Measurements from ENCODE around the gene KIFC3.
"Not testable (repeated sequence)": the region's sequence is repeated elsewhere in the genome, so short reads cannot be mapped to it uniquely, and the experiment has no call there.

Gene KIFC3

DNA sequence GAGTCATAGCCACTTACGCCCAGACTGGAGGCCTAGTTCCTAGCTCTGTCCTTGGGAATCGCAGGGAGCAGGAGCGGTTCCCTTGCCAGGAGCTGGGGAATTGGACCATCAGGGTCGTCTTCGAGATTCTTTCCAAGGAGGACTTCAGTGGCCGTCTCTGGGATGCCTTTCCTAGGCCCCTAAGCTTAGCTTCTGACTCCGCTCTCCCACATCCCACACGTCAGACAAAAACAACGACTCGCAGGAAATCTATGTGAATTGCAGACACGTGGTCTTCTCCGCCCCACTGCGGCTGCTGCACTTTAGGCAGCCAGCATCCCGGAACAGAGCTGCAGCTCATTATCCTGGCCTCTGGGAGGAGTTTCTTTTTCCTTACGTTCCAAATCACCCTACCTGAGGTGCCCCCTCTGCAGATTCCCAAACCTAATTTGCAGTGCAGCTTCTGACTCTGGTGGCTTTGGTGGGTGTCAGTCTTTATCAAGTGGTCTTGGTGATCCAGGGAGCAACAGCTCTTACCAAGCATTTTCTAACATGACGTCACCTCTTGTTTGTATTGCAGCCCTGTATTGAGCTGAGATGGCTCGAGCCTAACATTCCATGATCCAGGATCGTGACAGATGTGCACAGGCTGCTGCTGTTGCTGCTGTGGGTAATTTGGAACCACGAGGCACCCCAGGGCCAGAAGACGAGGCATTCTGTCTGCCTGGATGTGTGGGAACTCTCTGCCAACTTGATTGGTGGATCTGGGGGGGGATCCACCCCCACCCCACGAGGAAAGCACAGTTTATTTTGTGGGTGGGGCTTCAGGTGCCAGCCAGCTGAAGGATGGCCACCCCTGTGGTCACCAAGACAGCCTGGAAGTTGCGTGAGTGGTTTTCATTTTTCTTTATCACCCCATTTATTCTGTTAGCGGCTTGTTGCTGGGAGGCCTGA is 65.6 kb downstream of the KIFC3 start:
- peak; percentile 48 for DNase-seq

DNA sequence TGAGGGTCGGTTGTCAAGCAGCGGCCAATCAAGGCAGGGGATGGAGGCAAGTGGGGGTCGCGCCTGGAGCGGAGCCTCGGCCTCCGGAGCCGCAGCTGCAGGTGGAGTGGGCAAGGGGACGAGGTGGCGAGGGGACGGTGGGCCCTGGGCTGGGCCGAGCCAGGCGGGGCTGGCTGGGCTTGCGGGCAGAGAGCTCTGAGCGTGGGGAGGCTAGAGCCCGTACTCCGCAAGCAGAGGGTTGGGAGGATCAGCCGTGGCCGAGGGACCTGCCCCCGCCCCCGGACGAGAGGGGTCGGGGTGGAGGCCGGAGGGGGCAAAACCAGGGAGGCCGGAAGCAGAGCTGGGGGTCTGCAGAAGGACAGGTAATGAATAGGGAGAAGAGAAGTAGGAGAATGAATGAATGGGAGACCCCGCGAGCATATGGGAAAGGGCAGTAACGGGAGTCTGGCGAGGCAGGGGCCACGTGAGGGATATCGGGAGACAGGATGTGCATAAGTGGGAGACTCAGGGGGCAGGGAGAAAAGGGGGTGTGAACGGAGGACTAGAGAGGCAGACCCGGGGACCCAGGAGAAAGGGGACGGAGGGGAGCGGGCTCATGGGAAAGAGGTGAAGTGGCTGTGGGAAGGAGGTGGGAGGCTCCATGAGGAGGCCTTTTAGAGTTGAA is 66.4 kb downstream of the KIFC3 start, which contains the start of gene KATNB1:
Gene KATNB1 (plus strand): TSS at position 16 of the 664 bp plus-strand sequence. CDS start 1,474 bp downstream, outside the sequence.
- DNase-seq: no peak

DNA sequence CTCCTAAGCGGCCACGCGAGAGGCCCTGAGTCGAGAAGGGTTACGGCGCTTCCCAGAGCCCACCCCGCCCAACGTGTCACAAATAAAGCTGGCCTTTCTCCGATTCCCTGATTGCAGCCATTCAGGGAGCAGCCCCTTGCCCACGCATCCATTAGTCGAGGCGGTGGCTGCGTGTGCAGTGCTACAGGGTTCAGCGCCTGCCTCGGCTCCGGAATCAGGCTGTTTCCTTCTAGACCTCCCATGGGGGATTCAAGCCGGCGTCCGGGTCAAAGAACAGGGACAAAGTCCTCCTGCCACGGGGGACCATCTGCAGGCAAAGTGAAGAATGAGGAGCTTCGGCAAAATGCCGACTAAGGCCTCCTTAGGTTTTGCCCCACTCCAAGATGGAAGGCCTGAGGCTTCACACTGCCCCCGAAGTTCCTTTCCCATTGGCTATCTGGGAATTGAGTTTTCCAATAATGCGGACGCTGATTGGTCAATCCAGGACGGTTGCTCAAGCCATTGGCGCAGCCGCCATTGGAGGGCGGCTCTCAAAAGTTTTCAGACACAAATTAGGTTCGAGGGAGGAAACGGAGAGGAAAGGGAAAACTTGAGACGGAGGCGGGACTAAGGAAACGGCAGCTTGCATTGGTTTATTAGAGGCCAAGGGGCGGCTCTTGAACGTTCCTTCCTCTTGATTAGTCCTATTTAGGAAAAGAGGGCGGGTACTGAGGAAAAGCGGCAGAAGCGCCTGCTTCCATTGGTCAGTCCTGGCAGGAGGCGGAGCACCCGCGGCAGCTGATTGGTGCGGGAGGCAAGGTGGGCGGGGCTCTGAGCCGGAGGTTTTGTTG is 67.2 kb downstream of the KIFC3 start:
- DNase-seq: peak; percentile 99

DNA sequence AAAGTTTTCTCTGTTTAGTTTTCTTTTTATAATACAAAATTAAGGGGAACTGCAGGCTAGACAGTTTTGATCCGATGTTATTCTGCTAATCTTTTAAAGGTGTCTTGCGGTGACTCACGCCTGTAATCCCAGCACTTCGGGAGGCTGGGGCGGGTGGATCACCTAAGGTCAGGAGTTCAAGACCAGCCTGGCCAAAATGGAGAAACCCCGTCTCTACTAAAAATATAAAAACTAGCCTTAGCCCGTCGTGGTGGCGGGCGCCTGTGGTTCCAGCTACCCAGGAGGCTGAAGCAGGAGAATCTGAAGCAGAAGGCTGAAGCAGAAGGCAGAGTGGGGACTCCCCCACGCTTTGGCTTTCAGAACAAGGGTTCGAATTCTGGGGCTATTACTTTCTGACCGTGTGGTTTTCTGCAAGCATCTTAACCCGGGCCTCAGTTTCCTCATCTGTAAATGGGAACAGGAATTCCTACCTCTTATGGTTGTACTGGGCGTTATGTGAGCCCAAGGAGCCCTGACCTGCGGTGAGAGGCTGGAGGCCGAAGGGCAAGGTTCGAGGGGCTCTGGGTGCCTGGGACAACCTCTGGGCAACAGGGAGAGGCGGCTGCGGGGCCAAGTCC is 67.9 kb downstream of the KIFC3 start:
- no peak for DNase-seq

DNA sequence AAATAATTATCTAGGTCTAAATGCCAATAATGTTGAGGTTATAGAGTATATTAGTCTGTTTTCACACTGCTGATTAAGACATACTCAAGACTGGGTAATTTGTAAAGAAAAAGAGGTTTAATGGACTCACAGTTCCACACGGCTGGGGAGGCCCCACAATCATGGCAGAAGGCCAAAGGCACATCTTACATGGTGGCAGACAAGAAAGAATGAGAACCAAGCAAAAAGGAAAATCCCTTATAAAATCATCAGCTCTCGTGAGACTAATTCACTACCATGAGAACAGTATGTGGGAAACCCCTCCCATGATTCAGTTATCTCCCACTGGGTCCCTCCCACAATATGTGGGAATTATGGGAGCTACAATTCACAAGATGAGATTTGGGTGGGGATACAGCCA is 69.6 kb downstream of the KIFC3 start:
- no peak for DNase-seq

DNA sequence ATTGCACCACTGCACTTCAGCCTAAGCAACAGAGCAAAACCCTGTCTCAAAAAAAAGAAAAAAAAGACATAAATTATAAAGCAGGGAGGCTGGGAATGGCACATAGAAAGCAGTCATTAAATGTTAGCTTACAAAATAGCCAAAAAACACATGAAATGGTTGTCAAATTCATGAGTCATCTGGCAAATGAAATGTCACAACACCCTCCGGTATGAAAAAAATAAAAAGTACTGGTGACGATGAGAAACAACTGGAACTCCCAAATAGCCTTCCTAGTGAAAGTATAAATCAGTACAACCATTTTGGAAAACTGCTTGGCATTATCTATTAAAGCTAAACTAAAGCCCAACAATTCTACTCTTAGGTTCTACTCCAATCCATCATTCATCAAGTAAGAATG is 70.3 kb downstream of the KIFC3 start:
- DNase-seq: no peak

DNA sequence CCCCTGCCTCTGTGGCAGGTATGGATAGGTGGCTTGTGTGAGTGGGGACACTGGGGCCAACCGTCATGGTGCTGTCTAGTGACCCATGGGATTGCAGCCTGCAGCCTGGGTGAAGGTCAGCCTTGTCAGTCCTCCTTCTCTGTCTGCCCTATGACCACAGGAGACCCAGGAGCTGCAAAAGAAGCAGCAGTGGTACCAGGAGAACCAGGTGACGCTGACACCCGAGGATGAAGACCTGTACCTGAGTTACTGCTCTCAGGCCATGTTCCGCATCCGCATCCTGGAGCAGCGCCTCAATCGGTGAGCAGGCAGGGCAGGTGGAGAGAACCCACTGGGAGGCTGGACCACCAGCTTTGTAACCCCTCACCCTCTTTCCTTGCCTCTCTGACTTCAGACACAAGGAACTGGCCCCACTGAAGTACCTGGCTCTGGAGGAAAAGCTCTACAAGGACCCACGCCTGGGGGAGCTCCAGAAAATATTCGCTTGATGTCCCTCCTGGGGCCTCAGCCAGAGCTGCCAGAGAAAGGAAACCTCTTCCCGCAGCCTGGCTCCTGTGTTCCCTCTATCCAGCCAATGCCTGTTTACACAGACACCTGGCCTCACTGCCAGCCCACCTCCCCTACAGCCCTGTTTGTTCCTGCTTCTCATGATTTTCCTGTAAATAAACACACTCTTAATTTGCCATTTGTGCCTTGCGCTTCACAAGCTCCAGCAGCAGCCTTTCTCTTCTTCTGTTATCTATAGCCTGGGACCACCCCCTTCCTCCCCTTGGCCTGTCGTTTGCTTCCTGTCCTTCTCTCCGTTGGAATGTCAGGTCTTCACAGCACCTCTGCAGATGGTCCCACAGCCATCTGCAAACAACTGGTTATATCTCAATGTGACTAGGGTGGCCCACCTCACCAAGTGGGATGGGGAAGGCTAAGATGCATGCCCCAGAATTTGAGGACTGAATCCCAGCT is 71.2 kb downstream of the KIFC3 start:
- no peak for DNase-seq

DNA sequence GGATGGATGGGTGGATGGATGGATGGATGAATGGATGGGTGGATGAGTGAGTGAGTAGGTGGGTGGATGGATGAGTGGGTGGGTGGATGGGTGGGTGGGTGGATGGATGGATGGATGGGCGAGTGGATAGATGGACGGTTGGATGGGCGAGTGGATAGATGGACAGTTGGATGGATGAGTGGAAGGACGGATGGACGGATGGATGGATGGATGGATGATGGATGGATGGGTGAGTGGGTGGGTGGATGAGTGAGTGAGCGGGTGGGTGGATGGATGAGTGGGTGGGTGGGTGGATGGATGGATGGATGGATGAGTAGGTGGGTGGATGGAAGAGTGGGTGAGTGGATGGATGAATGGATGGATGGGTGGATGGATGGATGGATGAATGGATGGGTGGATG is 72.4 kb downstream of the KIFC3 start:
- not testable (repeated sequence) for DNase-seq

DNA sequence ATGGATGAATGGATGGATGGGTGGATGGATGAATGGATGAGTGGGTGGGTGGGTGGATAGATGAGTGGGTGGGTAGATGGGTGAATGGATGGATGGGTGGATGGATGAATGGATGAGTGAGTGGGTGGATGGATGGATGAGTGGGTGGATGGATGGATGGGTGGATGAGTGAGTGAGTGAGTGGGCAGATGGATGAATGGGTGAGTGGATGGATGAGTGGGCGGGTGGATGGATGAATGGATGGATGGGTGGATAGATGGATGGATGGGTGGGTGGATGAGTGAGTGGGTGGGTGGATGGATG is 73.2 kb downstream of the KIFC3 start:
- no peak for DNase-seq

DNA sequence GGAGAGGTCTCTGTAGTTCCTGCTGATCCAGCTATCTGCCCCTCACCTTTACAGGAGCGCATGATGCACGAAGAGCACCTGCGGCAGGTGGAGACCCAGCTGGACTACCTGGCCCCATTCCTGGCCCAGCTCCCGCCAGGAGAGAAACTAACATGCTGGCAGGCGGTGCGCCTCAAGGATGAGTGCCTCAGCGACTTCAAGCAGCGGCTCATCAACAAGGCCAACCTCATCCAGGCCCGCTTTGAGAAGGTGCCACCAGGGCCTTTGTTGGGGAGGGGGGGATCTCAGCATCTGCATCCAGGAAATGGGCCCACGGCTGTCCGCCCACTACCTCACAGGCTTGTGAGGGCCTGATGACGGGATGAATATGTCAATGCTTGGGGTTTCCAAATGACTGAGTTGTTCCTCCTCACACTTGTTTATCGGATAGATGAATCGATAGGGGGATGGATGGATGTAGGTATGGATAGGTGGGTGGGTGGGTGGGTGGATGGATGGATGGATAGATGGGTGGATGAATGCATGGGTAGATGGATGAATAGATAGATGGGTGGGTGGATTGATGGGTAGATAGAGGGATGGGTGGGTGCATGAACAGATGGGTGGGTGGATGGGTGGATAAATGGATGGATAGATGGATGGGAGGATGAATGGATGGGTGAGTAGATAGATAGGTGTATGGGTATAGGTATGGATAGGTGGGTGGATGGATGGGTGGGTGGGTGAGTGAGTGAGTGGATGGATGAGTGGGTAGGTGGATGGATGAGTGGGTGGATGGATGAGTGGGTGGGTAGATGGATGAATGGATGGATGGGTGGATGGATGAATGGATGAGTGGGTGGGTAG is 73.7 kb downstream of the KIFC3 start:
- no peak for DNase-seq

DNA sequence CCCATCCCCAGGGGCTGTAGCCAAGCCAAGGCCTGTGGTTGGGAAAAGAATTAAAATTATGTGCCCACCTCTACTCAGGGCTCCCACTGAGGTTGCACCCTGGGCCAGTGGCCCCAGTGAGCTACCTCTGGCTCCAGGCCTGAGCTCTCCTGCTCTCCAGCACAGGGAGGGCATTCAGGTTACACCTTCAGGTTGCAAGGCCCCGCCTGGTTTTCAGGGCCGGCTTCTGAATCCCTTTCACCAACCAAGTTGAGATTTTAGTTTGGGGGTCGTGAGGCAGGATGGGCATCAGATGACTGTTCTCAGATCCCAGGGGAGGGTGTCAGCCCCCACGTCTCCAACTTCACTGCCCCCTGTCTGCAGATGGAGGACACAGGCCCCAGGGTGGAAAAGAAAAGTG is 74.7 kb downstream of the KIFC3 start:
- no peak for DNase-seq

DNA sequence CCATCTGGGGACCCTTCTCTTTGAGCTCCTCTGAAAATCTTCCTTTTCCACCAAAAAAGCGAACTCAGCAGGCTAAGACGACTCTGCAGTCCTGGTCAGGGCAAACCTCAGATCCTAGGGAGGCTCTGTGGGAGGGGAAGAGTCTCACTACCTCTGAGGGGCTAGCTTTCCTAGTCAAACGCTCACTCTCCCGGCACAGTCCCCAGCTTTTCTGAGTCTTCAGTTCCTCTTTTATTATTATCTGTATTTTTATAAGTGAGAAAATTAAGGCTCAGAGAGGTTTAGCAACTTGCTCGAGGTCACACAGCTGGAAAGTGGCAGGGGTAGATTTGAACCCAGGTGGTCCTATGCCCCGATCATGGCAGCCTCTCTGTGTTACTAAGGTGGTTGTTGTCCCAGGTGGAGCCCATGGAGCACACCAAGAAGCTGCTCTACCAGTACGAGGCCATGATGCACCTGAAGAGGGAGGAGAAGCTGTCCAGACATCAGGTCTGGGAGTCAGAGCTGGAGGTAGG is 75.8 kb downstream of the KIFC3 start:
- DNase-seq: no peak

DNA sequence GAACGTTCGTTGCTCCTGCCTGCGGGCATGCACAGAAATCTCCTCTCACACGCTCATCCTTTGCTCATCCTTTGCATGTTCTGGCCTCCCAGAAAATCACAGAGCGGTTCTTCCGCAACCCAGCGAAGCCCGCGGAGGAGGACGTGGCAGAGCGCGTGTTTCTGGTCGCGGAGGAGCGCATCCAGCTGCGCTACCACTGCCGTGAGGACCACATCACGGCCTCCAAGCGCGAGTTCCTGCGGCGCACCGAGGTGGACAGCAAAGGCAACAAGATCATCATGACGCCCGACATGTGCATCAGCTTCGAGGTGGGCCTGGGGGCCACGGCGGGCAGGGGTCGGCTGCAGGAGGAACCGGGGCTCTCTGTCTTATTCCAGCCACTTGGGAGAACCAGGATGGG is 76.3 kb downstream of the KIFC3 start:
- DNase-seq: no peak

DNA sequence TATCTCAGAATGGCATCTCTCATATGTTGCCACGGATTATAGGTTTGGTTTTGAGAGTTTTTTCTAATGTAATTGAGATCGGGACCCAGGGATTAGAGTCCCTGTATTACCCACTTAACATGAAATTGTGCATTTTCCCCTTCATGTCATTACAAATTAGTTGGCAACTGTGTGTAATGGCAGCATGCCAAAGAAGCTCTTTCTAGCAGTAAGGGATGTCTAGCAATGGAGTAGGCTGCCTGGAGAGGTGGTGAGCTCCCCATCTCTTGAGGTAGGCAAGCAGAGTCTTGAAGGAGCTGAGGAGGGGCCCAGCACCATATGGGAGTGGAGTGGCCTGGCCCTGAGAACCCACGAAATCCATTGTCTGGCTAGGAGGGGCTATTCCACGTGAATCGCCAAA is 76.7 kb downstream of the KIFC3 start:
- DNase-seq: no peak

DNA sequence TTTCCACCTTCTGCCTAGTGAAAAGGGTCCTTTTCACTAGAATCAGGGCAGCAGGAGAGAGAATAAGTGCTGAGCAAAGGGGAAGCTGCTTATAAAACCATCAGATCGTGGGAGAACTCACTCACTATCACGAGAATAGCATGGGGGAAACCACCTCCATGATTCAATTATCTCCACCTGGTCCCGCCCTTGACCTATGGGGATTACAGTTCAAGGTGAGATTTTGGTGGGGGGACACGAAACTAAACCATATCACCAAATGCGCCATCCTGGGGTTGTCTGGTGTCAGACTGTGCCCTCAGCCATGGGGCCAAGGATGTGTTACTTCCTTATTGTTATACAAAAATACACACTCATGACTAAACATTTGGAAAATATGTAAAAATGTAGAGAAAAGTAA is 77.1 kb downstream of the KIFC3 start:
- no peak for DNase-seq

DNA sequence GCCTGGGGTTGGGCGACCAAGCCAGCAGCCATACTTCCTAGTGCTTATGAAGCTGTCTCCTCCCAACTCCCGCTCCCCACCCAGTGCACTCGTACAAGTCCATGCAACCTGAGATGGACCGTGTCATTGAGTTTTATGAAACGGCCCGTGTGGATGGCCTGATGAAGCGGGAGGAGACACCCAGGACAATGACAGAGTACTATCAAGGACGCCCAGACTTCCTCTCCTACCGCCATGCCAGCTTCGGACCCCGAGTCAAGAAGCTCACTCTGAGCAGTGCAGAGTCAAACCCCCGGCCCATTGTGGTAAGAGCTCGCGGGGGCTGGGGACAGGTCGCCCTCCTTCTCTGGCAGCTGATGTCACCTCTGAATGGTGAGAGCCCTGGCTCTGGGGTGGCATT is 77.8 kb downstream of the KIFC3 start:
- no peak for DNase-seq

DNA sequence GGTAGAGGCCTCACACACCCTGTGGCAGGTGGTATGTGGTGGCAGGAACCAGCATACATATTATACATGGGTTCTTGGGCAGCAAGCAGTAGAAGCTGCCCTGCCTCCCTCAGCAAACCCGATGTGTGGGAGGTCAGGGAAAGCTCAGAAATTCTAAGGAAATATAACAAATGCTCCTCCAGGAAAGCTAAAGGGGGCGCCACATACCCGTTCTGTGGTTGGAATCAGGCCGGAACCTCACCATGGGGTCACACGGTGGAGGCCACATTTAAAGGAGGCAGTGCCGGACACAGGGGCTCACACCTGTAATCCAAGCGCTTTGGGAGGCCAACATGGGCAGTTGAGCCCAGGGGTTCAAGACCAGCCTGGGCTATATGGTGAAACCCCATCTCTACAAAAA is 79.1 kb downstream of the KIFC3 start:
- no peak for DNase-seq

DNA sequence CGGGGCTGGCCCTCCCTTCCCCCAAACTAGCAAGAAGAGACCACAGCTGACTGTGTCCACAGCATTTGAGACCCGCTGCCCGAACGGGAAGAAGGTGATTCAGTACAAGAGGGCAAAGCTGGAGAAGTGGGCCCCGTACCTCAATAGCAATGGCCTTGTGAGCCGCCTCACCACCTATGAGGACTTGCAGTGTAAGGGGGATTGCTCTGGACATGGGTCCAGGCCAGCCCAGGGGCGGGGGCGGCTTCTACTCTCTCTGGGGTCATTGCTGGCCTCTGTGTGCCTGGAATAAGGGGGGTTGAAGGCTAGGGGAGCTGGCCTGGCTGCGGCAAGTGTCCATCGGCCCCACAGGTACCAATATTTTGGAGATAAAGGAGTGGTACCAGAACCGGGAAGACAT is 79.6 kb downstream of the KIFC3 start:
- DNase-seq: no peak

DNA sequence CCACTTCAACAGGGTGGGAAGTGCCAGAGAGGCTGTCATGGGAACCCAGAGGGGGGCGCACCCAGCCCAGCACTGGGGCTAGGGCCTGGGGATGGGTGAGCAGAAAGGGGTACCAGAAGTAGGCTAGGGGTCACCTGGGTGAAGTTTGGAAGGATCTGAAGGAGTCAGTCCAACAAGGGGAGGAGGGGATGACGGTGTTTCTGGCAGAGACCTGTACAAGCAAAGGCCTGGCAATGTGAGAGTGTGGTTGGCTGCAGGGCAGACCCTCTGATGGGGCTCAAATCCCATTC is 80.1 kb downstream of the KIFC3 start:
- DNase-seq: no peak

DNA sequence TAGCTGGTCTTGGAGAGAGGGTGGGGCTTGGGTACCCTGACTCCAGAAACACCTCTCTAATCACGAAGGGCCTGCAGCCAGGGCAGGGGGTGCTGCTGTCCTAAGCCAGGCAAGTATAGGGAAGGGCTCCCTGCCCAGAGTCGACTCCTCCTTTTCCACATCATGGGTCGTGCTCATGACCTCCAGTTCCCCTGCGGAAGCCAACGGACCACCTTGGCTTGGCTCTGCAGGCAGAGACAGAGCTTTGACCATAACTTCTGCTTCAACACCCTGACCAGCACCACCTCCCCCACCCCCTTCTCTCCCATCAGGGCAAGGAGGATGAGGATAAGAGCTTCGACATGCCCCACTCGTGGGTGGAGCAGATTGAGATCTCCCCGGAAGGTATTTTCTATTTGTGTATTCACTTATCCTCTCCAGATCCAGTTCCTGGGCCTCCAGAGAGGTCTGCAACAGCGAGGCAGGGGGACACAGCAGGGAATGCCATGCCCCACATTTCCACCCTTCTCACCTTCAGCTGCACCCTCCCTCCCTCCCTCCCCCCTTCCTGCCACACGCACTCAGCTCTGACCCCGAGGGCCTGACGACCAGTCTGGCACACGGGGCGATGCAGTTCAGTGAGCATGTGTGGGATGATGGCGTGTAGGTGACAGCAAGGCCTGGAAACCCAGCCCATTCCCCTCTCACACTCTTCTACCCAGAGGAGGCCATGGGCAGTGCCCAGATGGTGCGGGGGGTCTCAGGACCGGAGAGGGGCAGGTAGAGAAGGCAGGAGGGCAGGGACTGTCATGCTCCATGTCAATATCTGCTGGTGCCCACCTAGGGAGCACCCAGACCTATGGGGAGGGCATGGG is 80.7 kb downstream of the KIFC3 start:
- DNase-seq: no peak

All from stimulated activated CD4-positive, alpha-beta T cell treated with anti-CD3 and anti-CD28 coated beads, Interleukin-4, amount 100 ng/mL, for 24 hours (primary cell).